DOHH2 (cell line): Measurements from ENCODE around the gene FHL3.

Experiments used
- CTCF ChIP-seq: fragments of 200-600 bp; sonication (generic); IDR thresholded peaks from one replicate; pipeline ENCODE4 v1.5.1; 2014; ENCODE audit warnings: antibody characterized with exemption, mild to moderate bottlenecking, low read depth, low read length; ENCODE audit not compliant: poor library complexity, severe bottlenecking
- EZH2phosphoT487 ChIP-seq: fragments of 200-600 bp; sonication (generic); IDR thresholded peaks from 2 replicates; pipeline ENCODE4 v1.6.1; 2017; ENCODE audit warnings: borderline replicate concordance, mild to moderate bottlenecking, antibody characterized with exemption, low read length, moderate library complexity, mixed read lengths

- no peak for TF ChIP-seq CTCF
- no peak for TF ChIP-seq EZH2phosphoT487
Observed at GRCh38 chr1:38030596-38031512, 25.5 kb upstream of the FHL3 start.
